H1 (cell line): ENCODE results near the gene EPHA5. TPM values are rescaled to one million over a fixed set of nuclear protein-coding genes. Genes with fewer than 3 reads are reported as not detected.

ENCODE experiments used
- CHD7 ChIP-seq: fragments of 300-600 bp; sonication (generic); IDR thresholded peaks from 2 replicates; pipeline ENCODE4 v1.7.1; 2012; ENCODE audit warnings: low read length, moderate library complexity, mild to moderate bottlenecking, inconsistent platforms; ENCODE audit not compliant: insufficient replicate concordance
- EP300 ChIP-seq, 2 experiments: IDR thresholded peaks; 1 replicate in 1 of 2; 2 replicates in 1 of 2; pipeline ENCODE4 v1.6.1; 2011 to 2012; ENCODE audit warnings: low read depth in 2 of 2, low read length in 2 of 2, mild to moderate bottlenecking in 2 of 2, borderline replicate concordance in 1 of 2, inconsistent platforms in 1 of 2, moderate library complexity in 1 of 2
- FOSL1 ChIP-seq: IDR thresholded peaks from 2 replicates; pipeline ENCODE4 v1.6.1; 2011; ENCODE audit warnings: mild to moderate bottlenecking, low read depth, low read length, moderate library complexity; ENCODE audit not compliant: insufficient read depth
- HDAC2 ChIP-seq, 2 experiments: fragments of 300-600 bp in 1 of 2; sonication (generic) in 1 of 2; IDR thresholded peaks; 2 replicates each; pipeline ENCODE4 v1.6.1; 2011 to 2012; ENCODE audit warnings: low read depth in 2 of 2, low read length in 2 of 2, mild to moderate bottlenecking in 2 of 2, moderate library complexity in 2 of 2, borderline replicate concordance in 1 of 2, inconsistent platforms in 1 of 2
- MAX ChIP-seq: IDR thresholded peaks from 2 replicates; pipeline ENCODE4 v1.6.1; 2012; ENCODE audit warnings: inconsistent platforms
- PHF8 ChIP-seq: fragments of 200-600 bp; sonication (generic); conservative IDR thresholded peaks from 2 replicates; pipeline ENCODE4 v1.7.1; 2012; ENCODE audit warnings: low read depth, mild to moderate bottlenecking, inconsistent platforms, low read length, moderate library complexity
- SP2 ChIP-seq: IDR thresholded peaks from 2 replicates; pipeline ENCODE4 v1.6.1; 2012; ENCODE audit warnings: mild to moderate bottlenecking, low read length, inconsistent platforms
- polyA plus RNA-seq, 7 experiments: library from polyadenylated mRNA; depleted of rRNA in 3 of 7; stranded (reverse) in 5 of 7; unstranded in 2 of 7; fragments of >200 nt in 5 of 7; fragments of 200-250 nt in 2 of 7; gene quantifications; 1 replicate in 5 of 7; 2 replicates in 1 of 7; 4 replicates in 1 of 7; pipeline versions ENCODE4 v1.2.1 to v1.2.3, GENCODE V29; 2011 to 2013; ENCODE audit warnings: missing spikeins in 2 of 7, mixed read lengths in 2 of 7
- total RNA-seq: library from RNA; stranded (reverse); fragmentation: NEBNext Ultra II Directional; extraction: Animal tissue kit (Norgen Biotek cat#: 25700); gene quantifications from 2 replicates; pipeline ENCODE4 v1.2.1, GENCODE V29; 2021

EPHA5 gene
- total and polyA plus RNA-seq, 2 of the 8 experiments (the other 6 are each of a cell fraction or from before 2014, with no cell fraction given) = 0.03 to 0.11 TPM

DNA sequence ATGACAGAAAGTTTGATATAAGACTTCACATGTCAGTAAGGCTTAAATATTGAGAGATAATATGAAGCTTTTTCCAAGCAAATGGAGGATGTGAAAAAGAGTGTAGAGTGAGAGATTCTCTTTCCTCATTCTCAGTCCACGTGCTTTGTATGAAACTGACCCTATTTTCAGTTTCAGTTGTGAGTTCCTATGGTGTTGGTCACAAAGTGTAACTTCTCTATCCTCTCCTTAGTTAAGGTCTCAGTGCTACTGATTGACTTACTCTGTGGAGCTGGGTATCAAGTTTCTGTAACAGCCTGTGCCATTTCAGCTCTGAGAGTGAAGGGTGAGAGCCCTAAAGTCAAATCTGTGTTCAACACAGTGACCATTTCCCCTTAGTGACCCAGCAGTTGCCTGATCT, 277.2 kb downstream of the EPHA5 start (continued):
- no peak for TF ChIP-seq SP2
- no peak for TF ChIP-seq HDAC2 (IDR thresholded peaks at IDR 0.05; ENCODE audit: borderline replicate concordance in 1 of 2, low read depth in 2 of 2, low read length in 2 of 2)
- no peak for TF ChIP-seq MAX
- TF ChIP-seq CHD7 = no peak
- TF ChIP-seq FOSL1 = no peak
- TF ChIP-seq PHF8 = no peak
- no peak for TF ChIP-seq EP300 (IDR thresholded peaks at IDR 0.05; ENCODE audit: borderline replicate concordance in 1 of 2, low read depth in 2 of 2, low read length in 2 of 2)
